ENCODE results near the gene AP5Z1. TPM values are rescaled to one million over a fixed set of nuclear protein-coding genes. Genes with fewer than 3 reads are reported as not detected.

AP5Z1 gene
- total RNA-seq, 4 donors from 2014 or later: 36.6 to 111 (median 44.5) TPM

DNA sequence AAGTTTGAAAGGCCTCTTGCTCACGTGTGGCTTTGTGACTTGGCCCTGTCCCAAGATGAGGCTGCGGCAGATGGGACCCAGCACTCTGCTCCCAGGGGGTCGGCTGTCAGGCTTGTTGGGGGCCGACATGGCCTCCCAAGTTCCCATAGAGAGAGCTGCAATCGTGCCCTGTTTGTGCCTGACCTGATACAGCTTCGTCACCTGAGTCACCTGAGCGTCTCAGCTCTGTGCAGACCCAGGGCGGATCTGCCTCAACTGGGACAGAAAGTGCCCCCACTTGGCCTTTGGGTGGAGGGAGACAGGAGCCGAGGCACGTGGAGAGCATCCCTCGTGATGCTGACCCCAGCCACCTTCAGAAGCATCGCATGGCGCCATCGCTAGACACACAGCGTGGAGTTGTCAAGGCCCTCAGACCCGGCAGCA, 64.7 kb downstream of the AP5Z1 start:
- H3K4me1 ChIP-seq: no peaks in the 10 kb centered on the region
- no peaks in the 10 kb centered on the region for H3K9me3 ChIP-seq
- no peak for DNase-seq
- intact Hi-C loops (cut with DNase I; ENCODE audit: low total_unique reads): no loop called here
- H3K27me3 ChIP-seq: no peaks in the 10 kb centered on the region
- H3K27ac ChIP-seq: no peak overlapping the region
- no peaks in the 10 kb centered on the region for H3K36me3 ChIP-seq
- in situ Hi-C loops (cut with MboI; ENCODE audit: low pct_ligation_motif_present in 1 of 4, low pct_unique_long_range_greater_than_20kb in 1 of 4, low sequenced_read_pairs in 3 of 4): loop anchor here in 3 of 4 donors (25.0 kb wide), 1 partner anchor 247 kb away; no protein-coding TSS in a partner anchor
- no peak overlapping the region for H3K4me3 ChIP-seq
- TF ChIP-seq POLR2A (IDR thresholded peaks at IDR 0.05) (no peak), POLR2AphosphoS5 (IDR thresholded peaks at IDR 0.05) (no peak), EP300 (IDR thresholded peaks at IDR 0.05; ENCODE audit: low read depth) (no peak)
- TF ChIP-seq, protein P1, sequence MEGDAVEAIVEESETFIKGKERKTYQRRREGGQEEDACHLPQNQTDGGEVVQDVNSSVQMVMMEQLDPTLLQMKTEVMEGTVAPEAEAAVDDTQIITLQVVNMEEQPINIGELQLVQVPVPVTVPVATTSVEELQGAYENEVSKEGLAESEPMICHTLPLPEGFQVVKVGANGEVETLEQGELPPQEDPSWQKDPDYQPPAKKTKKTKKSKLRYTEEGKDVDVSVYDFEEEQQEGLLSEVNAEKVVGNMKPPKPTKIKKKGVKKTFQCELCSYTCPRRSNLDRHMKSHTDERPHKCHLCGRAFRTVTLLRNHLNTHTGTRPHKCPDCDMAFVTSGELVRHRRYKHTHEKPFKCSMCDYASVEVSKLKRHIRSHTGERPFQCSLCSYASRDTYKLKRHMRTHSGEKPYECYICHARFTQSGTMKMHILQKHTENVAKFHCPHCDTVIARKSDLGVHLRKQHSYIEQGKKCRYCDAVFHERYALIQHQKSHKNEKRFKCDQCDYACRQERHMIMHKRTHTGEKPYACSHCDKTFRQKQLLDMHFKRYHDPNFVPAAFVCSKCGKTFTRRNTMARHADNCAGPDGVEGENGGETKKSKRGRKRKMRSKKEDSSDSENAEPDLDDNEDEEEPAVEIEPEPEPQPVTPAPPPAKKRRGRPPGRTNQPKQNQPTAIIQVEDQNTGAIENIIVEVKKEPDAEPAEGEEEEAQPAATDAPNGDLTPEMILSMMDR (IDR thresholded peaks at IDR 0.05): no peak
- 83% methylated on average over 16 of the region's 16 CpGs; no CpG with 5 or more reads in 1 of the 2 donors for WGBS, 2 donors (ENCODE audit: low coverage in 1 of 2)

Small RNAs within 50 kb of the gene (small RNA-seq; reads per million reads assigned to genes)
- gene MIR4656: 0 reads per million in 4 donors
- gene RF00019: 0 reads per million in 4 donors

Other genes starting within 250 kb of the AP5Z1 start
- gene FOXK1, start 93.3 kb upstream of the AP5Z1 start, total RNA-seq: 10 to 100 TPM; 28.0 to 59.9 (median 34.2) TPM
- under 1 TPM in 2 of 4 donors, not detected in 2; 0.16 to 0.60 TPM for gene PAPOLB, start 86.4 kb downstream of the AP5Z1 start, total RNA-seq
- gene RADIL, start 108.1 kb downstream of the AP5Z1 start, total RNA-seq: 1 to 10 TPM in 3 of 4 donors, under 1 TPM in 1; 0.80 to 6.2 (median 1.7) TPM
- gene MMD2, start 183.6 kb downstream of the AP5Z1 start, total RNA-seq: not detected

All from transverse colon (tissue), 4 donors.